ENCODE results near the gene DNTT.

GRCh38 chr10:96292971-96293920 lies 11.0 kb upstream of the DNTT start:
- no peak for TF ChIP-seq ESRRA (IDR thresholded peaks at IDR 0.05; ENCODE audit: borderline replicate concordance, low read length)
- TF ChIP-seq, protein P1, sequence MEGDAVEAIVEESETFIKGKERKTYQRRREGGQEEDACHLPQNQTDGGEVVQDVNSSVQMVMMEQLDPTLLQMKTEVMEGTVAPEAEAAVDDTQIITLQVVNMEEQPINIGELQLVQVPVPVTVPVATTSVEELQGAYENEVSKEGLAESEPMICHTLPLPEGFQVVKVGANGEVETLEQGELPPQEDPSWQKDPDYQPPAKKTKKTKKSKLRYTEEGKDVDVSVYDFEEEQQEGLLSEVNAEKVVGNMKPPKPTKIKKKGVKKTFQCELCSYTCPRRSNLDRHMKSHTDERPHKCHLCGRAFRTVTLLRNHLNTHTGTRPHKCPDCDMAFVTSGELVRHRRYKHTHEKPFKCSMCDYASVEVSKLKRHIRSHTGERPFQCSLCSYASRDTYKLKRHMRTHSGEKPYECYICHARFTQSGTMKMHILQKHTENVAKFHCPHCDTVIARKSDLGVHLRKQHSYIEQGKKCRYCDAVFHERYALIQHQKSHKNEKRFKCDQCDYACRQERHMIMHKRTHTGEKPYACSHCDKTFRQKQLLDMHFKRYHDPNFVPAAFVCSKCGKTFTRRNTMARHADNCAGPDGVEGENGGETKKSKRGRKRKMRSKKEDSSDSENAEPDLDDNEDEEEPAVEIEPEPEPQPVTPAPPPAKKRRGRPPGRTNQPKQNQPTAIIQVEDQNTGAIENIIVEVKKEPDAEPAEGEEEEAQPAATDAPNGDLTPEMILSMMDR (IDR thresholded peaks at IDR 0.05) = peak; percentile 65
- TF ChIP-seq JUN (IDR thresholded peaks at IDR 0.05) = no peak
- no peak for TF ChIP-seq CEBPB (IDR thresholded peaks at IDR 0.05)
- no peak for TF ChIP-seq RNF2 (IDR thresholded peaks at IDR 0.05; ENCODE audit: borderline replicate concordance, low read depth)
- no peak for TF ChIP-seq HDAC2 (IDR thresholded peaks at IDR 0.05)
- no peak for TF ChIP-seq POLR2A (IDR thresholded peaks at IDR 0.05; ENCODE audit: low read length)
- TF ChIP-seq, protein P2, sequence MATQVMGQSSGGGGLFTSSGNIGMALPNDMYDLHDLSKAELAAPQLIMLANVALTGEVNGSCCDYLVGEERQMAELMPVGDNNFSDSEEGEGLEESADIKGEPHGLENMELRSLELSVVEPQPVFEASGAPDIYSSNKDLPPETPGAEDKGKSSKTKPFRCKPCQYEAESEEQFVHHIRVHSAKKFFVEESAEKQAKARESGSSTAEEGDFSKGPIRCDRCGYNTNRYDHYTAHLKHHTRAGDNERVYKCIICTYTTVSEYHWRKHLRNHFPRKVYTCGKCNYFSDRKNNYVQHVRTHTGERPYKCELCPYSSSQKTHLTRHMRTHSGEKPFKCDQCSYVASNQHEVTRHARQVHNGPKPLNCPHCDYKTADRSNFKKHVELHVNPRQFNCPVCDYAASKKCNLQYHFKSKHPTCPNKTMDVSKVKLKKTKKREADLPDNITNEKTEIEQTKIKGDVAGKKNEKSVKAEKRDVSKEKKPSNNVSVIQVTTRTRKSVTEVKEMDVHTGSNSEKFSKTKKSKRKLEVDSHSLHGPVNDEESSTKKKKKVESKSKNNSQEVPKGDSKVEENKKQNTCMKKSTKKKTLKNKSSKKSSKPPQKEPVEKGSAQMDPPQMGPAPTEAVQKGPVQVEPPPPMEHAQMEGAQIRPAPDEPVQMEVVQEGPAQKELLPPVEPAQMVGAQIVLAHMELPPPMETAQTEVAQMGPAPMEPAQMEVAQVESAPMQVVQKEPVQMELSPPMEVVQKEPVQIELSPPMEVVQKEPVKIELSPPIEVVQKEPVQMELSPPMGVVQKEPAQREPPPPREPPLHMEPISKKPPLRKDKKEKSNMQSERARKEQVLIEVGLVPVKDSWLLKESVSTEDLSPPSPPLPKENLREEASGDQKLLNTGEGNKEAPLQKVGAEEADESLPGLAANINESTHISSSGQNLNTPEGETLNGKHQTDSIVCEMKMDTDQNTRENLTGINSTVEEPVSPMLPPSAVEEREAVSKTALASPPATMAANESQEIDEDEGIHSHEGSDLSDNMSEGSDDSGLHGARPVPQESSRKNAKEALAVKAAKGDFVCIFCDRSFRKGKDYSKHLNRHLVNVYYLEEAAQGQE (IDR thresholded peaks at IDR 0.05) = no peak
- TF ChIP-seq USF2 (IDR thresholded peaks at IDR 0.05) = no peak
- no peak for TF ChIP-seq MYC (IDR thresholded peaks at IDR 0.05; ENCODE audit: borderline replicate concordance, low read length)

All from A549 (cell line).